ENCODE results near the gene RBM20.

The RBM20 gene

DNA sequence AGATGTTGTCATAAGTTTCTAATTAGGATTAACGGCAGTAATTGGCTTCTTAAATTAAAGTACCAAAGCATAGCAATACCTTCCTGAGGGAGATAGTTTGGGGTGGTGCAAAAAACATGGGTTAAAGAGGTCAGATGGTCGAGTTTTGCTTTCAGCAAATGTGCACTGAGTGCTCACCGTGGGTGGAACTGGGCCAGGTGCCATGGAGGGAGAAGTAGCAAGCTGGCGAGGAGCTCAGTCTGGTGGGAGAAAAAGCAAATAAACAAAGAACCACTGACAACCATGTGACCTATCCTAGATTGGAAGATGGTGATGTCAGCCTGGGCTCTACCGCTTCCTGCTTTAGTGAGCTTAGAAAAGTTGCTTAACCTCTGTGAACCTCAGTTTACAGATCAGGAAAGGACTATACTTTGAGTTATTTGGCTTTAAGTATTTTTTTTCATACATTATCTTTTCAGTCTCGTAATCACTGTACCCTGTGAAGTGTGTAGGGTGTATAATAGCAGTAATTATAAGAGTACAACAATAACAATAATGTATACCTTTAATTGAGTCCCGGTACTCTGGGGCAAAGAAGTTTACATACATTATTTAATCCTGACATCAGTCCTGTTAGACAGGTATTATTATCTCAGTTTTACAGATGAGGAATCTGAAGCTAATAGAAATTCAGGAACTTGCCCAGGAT is 158.6 kb downstream of the RBM20 start:
- Mint-ChIP-seq H3K4me3 (peak overlapping the region; percentile 30), H3K27me3 (no peaks in the 10 kb centered on the region), H3K27ac (peak overlapping the region; percentile 45), H3K9me3 (no peaks in the 10 kb centered on the region), H3K4me1 (peaks cover 51% of the 10 kb centered on the region), H3K36me3 (ENCODE audit: low read depth) (no peaks in the 10 kb centered on the region)
- DNase-seq: peak; percentile 45
- ATAC-seq: peak; percentile 60

DNA sequence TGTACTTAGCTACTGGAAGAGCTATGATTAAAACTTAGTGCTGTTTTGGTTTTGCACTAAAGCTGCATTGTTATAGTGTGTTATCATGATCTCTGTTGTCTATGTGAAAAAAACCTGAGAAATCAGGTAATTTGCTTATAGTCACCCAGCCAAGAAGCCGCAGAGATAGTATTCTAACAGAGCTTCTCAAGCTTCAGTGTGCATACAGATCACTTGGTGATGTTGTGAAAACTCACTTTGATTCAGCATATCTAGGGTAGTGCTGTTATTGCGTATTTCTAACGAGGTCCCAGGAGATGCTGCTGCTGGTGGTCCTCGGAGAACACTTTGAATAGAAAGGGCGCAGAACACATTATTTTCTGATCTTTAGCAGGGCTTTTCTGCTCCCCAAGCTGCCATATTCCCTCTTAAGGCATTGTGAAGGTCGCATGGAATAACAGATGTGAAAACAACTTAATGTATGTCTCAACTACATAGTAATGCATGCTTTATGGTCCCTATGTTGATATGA is 159.2 kb downstream of the RBM20 start:
- no peaks in the 10 kb centered on the region for H3K9me3 Mint-ChIP-seq
- H3K4me1 Mint-ChIP-seq: peaks cover 45% of the 10 kb centered on the region
- no peak overlapping the region for H3K4me3 Mint-ChIP-seq
- no peak for DNase-seq
- no peaks in the 10 kb centered on the region for H3K36me3 Mint-ChIP-seq (ENCODE audit: low read depth)
- ATAC-seq: no peak
- H3K27ac Mint-ChIP-seq: peak overlapping the region; percentile 45
- no peaks in the 10 kb centered on the region for H3K27me3 Mint-ChIP-seq

DNA sequence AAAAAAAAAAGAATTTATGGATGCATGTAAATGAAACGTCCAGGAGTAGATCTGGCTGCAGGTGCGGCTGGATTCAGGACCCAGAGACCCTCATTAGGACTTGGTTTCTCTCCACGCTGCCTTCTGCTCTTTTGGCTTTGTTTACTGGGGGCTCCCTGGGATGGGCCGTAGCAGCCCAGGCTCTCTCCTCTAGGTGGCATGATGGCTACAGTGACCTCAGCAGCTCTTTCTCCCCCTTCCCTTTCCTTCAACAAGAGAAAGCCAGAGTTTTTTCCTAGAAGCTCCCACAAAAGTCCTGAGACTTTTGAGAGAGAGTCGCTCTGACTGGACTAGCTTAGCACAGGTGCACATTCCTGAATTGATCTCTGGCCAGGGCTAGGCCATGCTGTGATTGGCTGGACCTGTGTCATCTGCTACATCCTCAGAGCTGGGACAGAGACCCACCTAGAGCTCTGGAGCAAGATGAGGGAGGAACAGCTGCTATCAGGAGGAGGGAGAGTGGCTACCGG is 159.7 kb downstream of the RBM20 start:
- Mint-ChIP-seq H3K36me3 (ENCODE audit: low read depth) (no peaks in the 10 kb centered on the region), H3K27ac (peak overlapping the region; percentile 40), H3K9me3 (no peaks in the 10 kb centered on the region), H3K4me3 (no peak overlapping the region), H3K27me3 (no peaks in the 10 kb centered on the region), H3K4me1 (peaks cover 40% of the 10 kb centered on the region)
- peak; percentile 82 for ATAC-seq
- peak; percentile 52 for DNase-seq

DNA sequence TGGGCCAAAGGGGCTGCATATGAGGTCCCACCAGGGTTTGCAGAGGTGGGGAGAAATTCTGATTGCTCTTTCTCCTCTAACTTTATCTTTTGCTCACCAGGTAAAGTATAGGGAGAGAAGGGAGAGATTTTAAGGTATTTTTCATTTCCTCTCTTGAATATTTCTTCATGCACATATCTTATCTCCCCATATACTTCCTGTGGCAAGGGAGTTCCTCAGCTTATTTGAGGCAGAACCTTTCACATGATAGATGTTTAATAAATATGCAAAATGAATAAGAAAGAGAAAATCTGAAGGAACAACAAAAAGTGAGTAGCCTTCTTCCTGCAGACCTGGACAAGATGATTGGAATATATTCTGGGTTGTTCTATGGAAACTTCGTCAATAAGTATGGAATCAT is 160.2 kb downstream of the RBM20 start:
- Mint-ChIP-seq H3K4me1 (peaks cover 36% of the 10 kb centered on the region), H3K27me3 (no peaks in the 10 kb centered on the region), H3K27ac (no peak overlapping the region), H3K4me3 (no peak overlapping the region), H3K36me3 (ENCODE audit: low read depth) (no peaks in the 10 kb centered on the region), H3K9me3 (no peaks in the 10 kb centered on the region)
- ATAC-seq (no peak), DNase-seq (no peak)

DNA sequence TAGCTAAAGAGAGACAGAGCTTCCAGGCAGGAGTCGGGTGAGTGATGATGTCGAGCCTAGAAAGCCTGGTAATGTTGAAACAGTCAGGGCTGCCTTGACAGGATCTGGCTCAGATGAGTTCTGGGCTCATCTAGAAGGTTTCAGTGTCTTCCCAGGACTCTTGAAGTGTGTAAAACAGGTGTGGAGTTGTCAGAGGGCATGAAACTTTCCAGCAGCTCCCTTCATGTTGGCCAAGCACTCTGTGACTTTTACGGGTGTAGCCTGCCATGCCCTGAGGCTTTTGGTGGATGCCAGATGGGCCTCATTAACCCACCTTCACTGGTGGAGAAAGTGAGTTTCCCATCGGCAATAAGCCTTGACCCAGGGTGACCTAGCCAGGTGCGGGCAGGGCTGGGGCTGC is 161.2 kb downstream of the RBM20 start:
- Mint-ChIP-seq H3K9me3 (no peaks in the 10 kb centered on the region), H3K4me3 (no peak overlapping the region), H3K27me3 (no peaks in the 10 kb centered on the region), H3K36me3 (ENCODE audit: low read depth) (no peaks in the 10 kb centered on the region), H3K4me1 (peaks cover 33% of the 10 kb centered on the region), H3K27ac (no peak overlapping the region)
- DNase-seq (no peak), ATAC-seq (no peak)

DNA sequence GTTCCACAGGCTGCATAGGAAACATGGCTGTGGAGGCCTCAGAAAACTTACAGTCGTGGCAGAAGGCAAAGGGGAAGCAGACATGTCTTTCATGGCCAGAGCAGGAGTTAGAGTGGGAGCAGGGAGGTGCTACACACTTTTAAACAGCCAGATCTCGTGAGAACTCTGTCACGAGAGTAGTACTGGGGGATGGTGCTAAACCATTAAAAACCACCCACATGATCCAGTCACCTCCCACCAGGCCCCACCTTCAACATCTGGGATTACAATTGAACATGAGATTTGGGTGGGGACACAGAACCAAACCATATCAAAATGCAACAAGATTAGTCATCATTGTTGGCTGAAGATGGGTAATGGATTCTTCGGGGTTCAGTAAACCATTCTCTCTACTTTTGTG is 162.2 kb downstream of the RBM20 start:
- peaks cover 33% of the 10 kb centered on the region for H3K4me1 Mint-ChIP-seq
- DNase-seq: no peak
- no peaks in the 10 kb centered on the region for H3K36me3 Mint-ChIP-seq (ENCODE audit: low read depth)
- H3K27me3 Mint-ChIP-seq: no peaks in the 10 kb centered on the region
- ATAC-seq: no peak
- no peaks in the 10 kb centered on the region for H3K9me3 Mint-ChIP-seq
- H3K27ac Mint-ChIP-seq: no peak overlapping the region
- no peak overlapping the region for H3K4me3 Mint-ChIP-seq

DNA sequence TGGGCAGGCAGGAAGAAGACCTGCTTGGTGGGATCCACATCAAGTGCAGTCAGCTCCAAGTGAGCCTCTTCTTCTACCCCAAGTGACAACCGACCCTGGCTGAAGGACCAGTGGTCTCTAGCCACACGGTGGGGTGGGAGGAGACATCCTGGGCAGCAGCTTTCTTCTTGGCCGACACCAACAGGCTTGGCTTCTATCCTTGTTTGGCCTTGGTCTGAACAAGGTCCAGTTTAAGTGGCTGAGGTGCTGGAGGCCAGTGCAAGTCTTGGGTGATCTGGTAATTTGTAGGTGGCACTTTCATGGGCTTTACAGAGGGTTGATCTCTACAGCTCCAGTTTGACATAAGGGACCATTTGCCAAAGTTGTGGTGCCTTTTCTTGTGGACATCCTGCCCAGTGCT is 164.0 kb downstream of the RBM20 start:
- Mint-ChIP-seq H3K9me3 (no peaks in the 10 kb centered on the region), H3K4me1 (peaks cover 25% of the 10 kb centered on the region), H3K27me3 (no peaks in the 10 kb centered on the region), H3K27ac (no peak overlapping the region), H3K4me3 (no peak overlapping the region), H3K36me3 (ENCODE audit: low read depth) (no peaks in the 10 kb centered on the region)
- no peak for DNase-seq
- ATAC-seq: no peak

DNA sequence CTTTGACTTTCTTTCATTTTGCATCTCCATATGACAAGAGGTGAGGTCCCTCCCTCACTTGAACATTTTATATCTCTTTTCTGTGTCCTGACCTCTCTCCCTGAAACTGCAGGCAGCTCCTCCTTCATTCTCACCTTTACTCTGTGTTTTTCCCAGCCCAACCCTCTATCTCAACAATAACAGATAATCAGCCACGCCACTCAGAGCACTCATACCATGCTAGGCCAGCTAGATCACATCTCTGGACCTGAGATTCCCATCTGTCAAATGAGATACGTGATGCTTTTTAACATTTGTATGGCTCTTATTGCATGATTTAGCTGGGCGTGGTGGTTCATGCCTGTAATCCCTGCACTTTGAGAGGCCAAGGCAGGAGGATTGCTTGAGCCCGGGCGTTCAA is 164.5 kb downstream of the RBM20 start:
- no peaks in the 10 kb centered on the region for H3K36me3 Mint-ChIP-seq (ENCODE audit: low read depth)
- DNase-seq (no peak), ATAC-seq (no peak)
- peaks cover 20% of the 10 kb centered on the region for H3K4me1 Mint-ChIP-seq
- H3K9me3 Mint-ChIP-seq: no peaks in the 10 kb centered on the region
- H3K27ac Mint-ChIP-seq: no peak overlapping the region
- no peaks in the 10 kb centered on the region for H3K27me3 Mint-ChIP-seq
- no peak overlapping the region for H3K4me3 Mint-ChIP-seq

DNA sequence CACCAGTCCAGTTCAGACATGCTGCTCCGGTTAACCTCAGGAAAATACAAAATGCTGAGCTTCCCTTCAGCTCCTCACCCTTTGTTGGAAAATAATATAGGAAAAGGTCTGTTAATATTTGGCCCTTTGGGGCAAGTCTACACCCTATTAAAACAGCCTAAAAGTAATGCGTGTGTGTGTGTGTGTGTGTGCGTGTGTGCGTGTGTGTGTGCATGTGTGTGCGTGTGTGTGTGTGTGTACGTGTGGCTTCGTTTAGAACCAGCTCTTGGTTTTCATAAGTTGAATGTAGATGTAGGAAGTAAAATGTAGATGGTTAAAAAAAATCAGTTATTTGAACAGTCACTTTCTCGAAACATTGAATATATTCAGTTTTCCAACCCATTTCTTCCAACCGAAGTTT is 166.5 kb downstream of the RBM20 start:
- DNase-seq (no peak), ATAC-seq (no peak)
- Mint-ChIP-seq H3K36me3 (ENCODE audit: low read depth) (no peaks in the 10 kb centered on the region), H3K9me3 (no peaks in the 10 kb centered on the region), H3K4me1 (peaks cover 19% of the 10 kb centered on the region), H3K27ac (no peak overlapping the region), H3K27me3 (no peaks in the 10 kb centered on the region), H3K4me3 (no peak overlapping the region)

DNA sequence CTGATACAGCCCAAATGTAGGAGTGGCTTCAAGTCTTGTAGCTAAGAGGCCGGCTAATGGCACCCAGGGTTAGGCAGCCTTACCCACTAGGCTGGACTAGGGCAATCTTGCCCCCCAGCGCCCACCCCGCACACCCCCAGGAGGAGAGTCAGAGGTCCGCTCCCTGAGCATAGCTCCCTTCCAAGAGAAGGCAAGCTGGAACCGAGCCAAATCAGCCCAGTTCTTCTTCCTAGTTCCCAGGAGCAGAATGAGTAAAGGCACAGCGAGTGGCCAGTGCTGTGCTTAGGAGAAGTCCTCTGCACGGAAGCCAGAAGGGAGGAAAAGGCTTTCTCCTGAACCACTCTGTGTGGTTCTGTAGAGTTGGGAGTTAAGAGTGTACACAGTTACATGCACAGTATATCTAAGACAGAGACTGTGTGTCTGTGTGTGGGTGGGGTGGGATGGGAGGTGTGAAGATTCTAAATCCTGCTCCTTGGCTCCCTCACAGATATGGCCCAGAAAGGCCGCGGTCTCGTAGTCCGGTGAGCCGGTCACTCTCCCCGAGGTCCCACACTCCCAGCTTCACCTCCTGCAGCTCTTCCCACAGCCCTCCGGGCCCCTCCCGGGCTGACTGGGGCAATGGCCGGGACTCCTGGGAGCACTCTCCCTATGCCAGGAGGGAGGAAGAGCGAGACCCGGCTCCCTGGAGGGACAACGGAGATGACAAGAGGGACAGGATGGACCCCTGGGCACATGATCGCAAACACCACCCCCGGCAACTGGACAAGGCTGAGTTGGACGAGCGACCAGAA is 167.8 kb downstream of the RBM20 start:
- H3K4me3 Mint-ChIP-seq: no peak overlapping the region
- H3K9me3 Mint-ChIP-seq: no peaks in the 10 kb centered on the region
- no peaks in the 10 kb centered on the region for H3K27me3 Mint-ChIP-seq
- ATAC-seq: no peak
- H3K27ac Mint-ChIP-seq: no peak overlapping the region
- H3K36me3 Mint-ChIP-seq (ENCODE audit: low read depth): no peaks in the 10 kb centered on the region
- no peak for DNase-seq
- peaks cover 28% of the 10 kb centered on the region for H3K4me1 Mint-ChIP-seq

DNA sequence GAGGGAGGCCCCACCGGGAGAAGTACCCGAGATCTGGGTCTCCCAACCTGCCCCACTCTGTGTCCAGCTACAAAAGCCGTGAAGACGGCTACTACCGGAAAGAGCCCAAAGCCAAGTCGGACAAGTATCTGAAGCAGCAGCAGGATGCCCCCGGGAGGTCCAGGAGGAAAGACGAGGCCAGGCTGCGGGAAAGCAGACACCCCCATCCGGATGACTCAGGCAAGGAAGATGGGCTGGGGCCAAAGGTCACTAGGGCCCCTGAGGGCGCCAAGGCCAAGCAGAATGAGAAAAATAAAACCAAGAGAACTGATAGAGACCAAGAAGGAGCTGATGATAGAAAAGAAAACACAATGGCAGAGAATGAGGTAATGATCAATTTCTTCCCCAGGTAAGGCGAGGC is 168.4 kb downstream of the RBM20 start:
- Mint-ChIP-seq H3K27ac (no peak overlapping the region), H3K4me1 (peaks cover 34% of the 10 kb centered on the region)
- no peak for ATAC-seq

DNA sequence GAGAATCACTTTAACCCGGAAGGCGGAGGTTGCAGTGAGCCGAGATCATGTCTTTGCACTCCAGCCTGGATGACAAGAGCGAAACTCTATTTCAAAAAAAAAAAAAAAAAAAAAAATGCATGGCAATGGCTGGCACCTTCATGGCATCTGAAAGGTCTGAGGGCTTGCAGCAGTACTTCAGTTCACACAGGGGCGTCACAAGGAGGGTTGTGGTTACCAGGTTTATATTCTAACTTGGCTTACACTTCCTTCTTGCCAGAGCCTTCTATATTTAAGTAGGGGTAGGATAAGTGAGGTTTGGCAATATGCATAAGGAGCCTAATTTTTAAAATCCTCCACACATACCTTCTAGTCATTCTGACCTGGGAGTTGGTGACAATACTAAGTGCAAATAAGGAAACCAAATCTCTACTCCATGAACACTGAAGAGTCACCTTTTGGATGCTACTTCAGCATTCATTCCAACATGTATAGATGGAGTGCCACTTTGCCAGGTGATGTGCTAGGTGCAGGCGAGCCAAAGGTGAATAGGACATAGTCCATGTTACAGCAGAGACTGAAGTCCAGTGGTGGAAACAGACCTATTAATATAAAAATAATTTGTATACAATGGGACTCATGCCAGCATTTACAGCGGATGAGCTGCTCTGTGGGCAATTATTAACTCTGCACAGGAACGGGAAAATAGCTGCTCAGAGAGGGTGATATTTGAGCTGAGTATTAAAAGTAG is 169.8 kb downstream of the RBM20 start:
- no peak for DNase-seq
- Mint-ChIP-seq H3K4me3 (no peak overlapping the region), H3K36me3 (ENCODE audit: low read depth) (no peaks in the 10 kb centered on the region), H3K4me1 (peaks cover 36% of the 10 kb centered on the region), H3K27me3 (no peaks in the 10 kb centered on the region), H3K9me3 (no peaks in the 10 kb centered on the region), H3K27ac (no peak overlapping the region)
- ATAC-seq: no peak

More for the DNA sequence above, 168.4 kb downstream of the RBM20 start:
- Mint-ChIP-seq H3K9me3 (no peaks in the 10 kb centered on the region), H3K4me3 (no peak overlapping the region), H3K27me3 (no peaks in the 10 kb centered on the region), H3K36me3 (ENCODE audit: low read depth) (no peaks in the 10 kb centered on the region)
- DNase-seq: no peak

DNA sequence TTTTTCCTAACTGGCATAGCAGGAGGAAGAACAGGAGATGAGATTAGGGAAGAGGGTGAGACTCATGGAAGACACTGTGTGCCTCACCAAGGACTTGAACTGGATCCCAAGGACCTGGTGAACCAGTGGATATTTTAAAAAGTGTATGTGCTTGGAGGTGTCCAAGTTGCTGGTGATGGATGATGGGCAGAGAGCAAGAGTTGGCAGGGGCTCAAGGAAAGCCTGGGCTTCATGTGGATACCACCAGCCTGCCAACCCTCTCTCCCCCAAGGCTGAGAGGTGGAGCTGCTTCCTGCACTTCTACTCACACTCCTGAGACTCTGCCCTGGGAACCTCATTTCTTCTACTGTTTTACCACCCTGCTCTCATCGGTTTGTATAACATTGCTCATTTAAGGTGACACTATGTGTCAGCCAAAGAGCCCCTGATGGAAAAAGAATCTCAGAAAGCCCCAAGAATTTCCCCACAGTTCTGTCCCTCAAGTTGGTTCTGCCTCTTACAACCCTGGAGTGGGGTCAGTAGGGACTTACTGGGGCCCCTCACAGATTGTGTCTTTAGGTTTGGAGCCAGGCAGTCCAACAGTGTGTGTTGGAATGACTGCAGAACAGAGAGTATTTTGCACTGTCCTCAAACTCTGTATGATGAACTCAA is 171.3 kb downstream of the RBM20 start:
- no peaks in the 10 kb centered on the region for H3K27me3 Mint-ChIP-seq
- ATAC-seq (peak; percentile 92), DNase-seq (no peak)
- H3K4me3 Mint-ChIP-seq: no peak overlapping the region
- H3K9me3 Mint-ChIP-seq: no peaks in the 10 kb centered on the region
- peaks cover 36% of the 10 kb centered on the region for H3K4me1 Mint-ChIP-seq
- peak overlapping the region; percentile 79 for H3K27ac Mint-ChIP-seq
- H3K36me3 Mint-ChIP-seq (ENCODE audit: low read depth): no peaks in the 10 kb centered on the region

DNA sequence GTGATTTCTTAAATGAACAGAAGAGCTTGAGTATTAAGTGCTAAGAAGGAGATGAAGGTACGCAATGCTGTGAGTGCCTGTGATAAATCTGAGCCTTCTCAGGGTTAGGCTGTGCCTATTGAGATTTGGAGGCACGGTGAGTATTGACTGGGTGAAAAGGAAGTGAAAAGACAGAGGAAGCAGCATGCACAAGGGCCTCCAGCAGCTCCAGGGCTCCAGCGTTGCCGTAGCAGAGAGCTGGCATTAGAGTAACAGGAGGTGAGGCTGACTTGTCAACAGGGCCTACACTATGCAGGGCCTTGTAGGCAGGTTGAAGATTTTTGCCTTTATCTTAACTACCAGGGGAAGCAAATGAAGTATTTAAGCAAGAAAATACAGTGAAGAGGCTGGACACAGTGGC is 173.5 kb downstream of the RBM20 start:
- peaks cover 42% of the 10 kb centered on the region for H3K4me1 Mint-ChIP-seq
- no peaks in the 10 kb centered on the region for H3K27me3 Mint-ChIP-seq
- H3K36me3 Mint-ChIP-seq (ENCODE audit: low read depth): no peaks in the 10 kb centered on the region
- no peak for ATAC-seq
- H3K4me3 Mint-ChIP-seq: no peak overlapping the region
- no peak for DNase-seq
- H3K27ac Mint-ChIP-seq: peak overlapping the region; percentile 49
- H3K9me3 Mint-ChIP-seq: no peaks in the 10 kb centered on the region
